ENCODE results near the gene TMC8. TPM values are rescaled to one million over a fixed set of nuclear protein-coding genes. Genes with fewer than 3 reads are reported as not detected.
A peak's percentile ranks its signal among the peaks of the same experiment; 100 is the strongest.
"Not testable (repeated sequence)": the region's sequence is repeated elsewhere in the genome, so short reads cannot be mapped to it uniquely, and the experiment has no call there.

The TMC8 gene
- total RNA-seq, 1 experiment from 2014 or later, result 0.17 TPM

GRCh38 chr17:78107976-78108725 lies 22.4 kb upstream of the TMC8 start:
- in situ Hi-C loops (cut with HindIII; ENCODE audit: low pct_unique_long_range_greater_than_20kb, low sequenced_read_pairs), result no loop called here

GRCh38 chr17:78108726-78109488 lies 21.7 kb upstream of the TMC8 start:
- in situ Hi-C loops (cut with HindIII; ENCODE audit: low pct_unique_long_range_greater_than_20kb, low sequenced_read_pairs), result no loop called here

More at GRCh38 chr17:78107976-78108725, 22.4 kb upstream of the TMC8 start:
- DNase-seq (ENCODE audit: low read depth), result no peak

GRCh38 chr17:78109489-78109761 lies 21.1 kb upstream of the TMC8 start:
- in situ Hi-C loops (cut with HindIII; ENCODE audit: low pct_unique_long_range_greater_than_20kb, low sequenced_read_pairs), result no loop called here
- no peak for DNase-seq (ENCODE audit: low read depth)

More at GRCh38 chr17:78108726-78109488, 21.7 kb upstream of the TMC8 start:
- DNase-seq (ENCODE audit: low read depth), result no peak

GRCh38 chr17:78110363-78111015 lies 20.1 kb upstream of the TMC8 start:
- DNase-seq (ENCODE audit: low read depth), result no peak
- in situ Hi-C loops (cut with HindIII; ENCODE audit: low pct_unique_long_range_greater_than_20kb, low sequenced_read_pairs), result no loop called here

- in situ Hi-C loops (cut with HindIII; ENCODE audit: low pct_unique_long_range_greater_than_20kb, low sequenced_read_pairs), result no loop called here
- no peak for DNase-seq (ENCODE audit: low read depth)
Measured at GRCh38 chr17:78111016-78111726, 19.4 kb upstream of the TMC8 start.

- in situ Hi-C loops (cut with HindIII; ENCODE audit: low pct_unique_long_range_greater_than_20kb, low sequenced_read_pairs), result no loop called here
- DNase-seq (ENCODE audit: low read depth), result no peak
Measured at GRCh38 chr17:78111727-78112517, 18.6 kb upstream of the TMC8 start.

GRCh38 chr17:78112518-78113471 lies 17.8 kb upstream of the TMC8 start:
- in situ Hi-C loops (cut with HindIII; ENCODE audit: low pct_unique_long_range_greater_than_20kb, low sequenced_read_pairs), result no loop called here

GRCh38 chr17:78113804-78114785 lies 16.5 kb upstream of the TMC8 start:
- in situ Hi-C loops (cut with HindIII; ENCODE audit: low pct_unique_long_range_greater_than_20kb, low sequenced_read_pairs), result no loop called here
- no peak for DNase-seq (ENCODE audit: low read depth)

More at GRCh38 chr17:78112518-78113471, 17.8 kb upstream of the TMC8 start:
- DNase-seq (ENCODE audit: low read depth), result peak; percentile 54

- DNase-seq (ENCODE audit: low read depth), result no peak
- in situ Hi-C loops (cut with HindIII; ENCODE audit: low pct_unique_long_range_greater_than_20kb, low sequenced_read_pairs), result no loop called here
Measured at GRCh38 chr17:78114831-78115723, 15.5 kb upstream of the TMC8 start.

GRCh38 chr17:78115803-78116202 lies 14.8 kb upstream of the TMC8 start:
- DNase-seq (ENCODE audit: low read depth); in situ Hi-C loops (cut with HindIII; ENCODE audit: low pct_unique_long_range_greater_than_20kb, low sequenced_read_pairs): not testable (repeated sequence)

- in situ Hi-C loops (cut with HindIII; ENCODE audit: low pct_unique_long_range_greater_than_20kb, low sequenced_read_pairs), result no loop called here
- no peak for DNase-seq (ENCODE audit: low read depth)
Measured at GRCh38 chr17:78116411-78116810, 14.2 kb upstream of the TMC8 start.

- in situ Hi-C loops (cut with HindIII; ENCODE audit: low pct_unique_long_range_greater_than_20kb, low sequenced_read_pairs), result no loop called here
- no peak for DNase-seq (ENCODE audit: low read depth)
Measured at GRCh38 chr17:78117027-78117981, 13.3 kb upstream of the TMC8 start.

- DNase-seq (ENCODE audit: low read depth), result no peak
- in situ Hi-C loops (cut with HindIII; ENCODE audit: low pct_unique_long_range_greater_than_20kb, low sequenced_read_pairs), result no loop called here
Measured at GRCh38 chr17:78118801-78119241, 11.8 kb upstream of the TMC8 start.

- in situ Hi-C loops (cut with HindIII; ENCODE audit: low pct_unique_long_range_greater_than_20kb, low sequenced_read_pairs), result no loop called here
- no peak for DNase-seq (ENCODE audit: low read depth)
Measured at GRCh38 chr17:78120537-78120936, 10.0 kb upstream of the TMC8 start.
